ENCODE data around the gene FERMT1.

DNA sequence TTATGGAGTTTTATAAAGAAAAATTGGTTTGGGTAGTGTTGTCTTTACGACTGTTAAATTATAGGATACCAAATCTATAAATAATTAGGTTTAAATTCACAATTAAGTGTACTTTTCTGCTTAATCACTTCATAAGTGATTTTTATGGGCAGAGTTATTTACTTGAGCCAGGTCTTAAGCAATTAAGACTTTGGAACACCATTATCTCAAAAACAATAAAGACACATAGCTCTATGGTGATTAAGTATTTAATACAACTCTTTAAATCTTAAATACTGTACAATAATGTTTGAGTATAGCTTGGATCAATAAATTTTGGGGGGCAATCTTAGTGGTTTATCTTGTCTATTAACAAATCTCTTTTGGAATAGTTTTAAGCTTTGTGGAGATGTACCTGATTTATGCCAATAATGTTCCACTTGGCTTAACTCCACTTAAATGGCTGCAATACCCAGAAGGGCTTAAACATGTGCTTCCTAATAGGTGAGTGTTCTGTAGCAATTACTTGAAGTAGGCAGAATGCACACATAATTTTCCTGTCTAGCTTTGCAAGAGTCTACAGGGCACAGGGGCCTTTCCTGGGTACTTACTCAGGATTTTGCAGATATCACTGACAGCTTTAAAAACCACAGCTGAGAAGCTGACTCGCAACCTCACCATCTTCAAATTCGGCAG is 7.5 kb downstream of the FERMT1 start:
- TF ChIP-seq EZH2 (IDR thresholded peaks at IDR 0.05), result no peak
- TF ChIP-seq, protein P1, sequence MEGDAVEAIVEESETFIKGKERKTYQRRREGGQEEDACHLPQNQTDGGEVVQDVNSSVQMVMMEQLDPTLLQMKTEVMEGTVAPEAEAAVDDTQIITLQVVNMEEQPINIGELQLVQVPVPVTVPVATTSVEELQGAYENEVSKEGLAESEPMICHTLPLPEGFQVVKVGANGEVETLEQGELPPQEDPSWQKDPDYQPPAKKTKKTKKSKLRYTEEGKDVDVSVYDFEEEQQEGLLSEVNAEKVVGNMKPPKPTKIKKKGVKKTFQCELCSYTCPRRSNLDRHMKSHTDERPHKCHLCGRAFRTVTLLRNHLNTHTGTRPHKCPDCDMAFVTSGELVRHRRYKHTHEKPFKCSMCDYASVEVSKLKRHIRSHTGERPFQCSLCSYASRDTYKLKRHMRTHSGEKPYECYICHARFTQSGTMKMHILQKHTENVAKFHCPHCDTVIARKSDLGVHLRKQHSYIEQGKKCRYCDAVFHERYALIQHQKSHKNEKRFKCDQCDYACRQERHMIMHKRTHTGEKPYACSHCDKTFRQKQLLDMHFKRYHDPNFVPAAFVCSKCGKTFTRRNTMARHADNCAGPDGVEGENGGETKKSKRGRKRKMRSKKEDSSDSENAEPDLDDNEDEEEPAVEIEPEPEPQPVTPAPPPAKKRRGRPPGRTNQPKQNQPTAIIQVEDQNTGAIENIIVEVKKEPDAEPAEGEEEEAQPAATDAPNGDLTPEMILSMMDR (IDR thresholded peaks at IDR 0.05), result no peak

Data from neural progenitor cell (in vitro differentiated cells).